Mesothelial cell of epicardium (in vitro differentiated cells): ENCODE measurements around the gene ZSCAN30. TPM values are rescaled to one million over a fixed set of nuclear protein-coding genes. Genes with fewer than 3 reads are reported as not detected.
A peak's percentile ranks its signal among the peaks of the same experiment; 100 is the strongest.

Source experiments
- DNase-seq, 2 experiments: peaks; one replicate each; pipeline ENCODE4 v3.0.0; 2021; ENCODE audit warnings: low spot score in 2 of 2; ENCODE audit not compliant: unreplicated experiment in 2 of 2
- H3K27ac Mint-ChIP-seq: 2 replicates; pipeline ENCODE4 v1.8.0; 2021; ENCODE audit warnings: mixed read lengths
- H3K27me3 Mint-ChIP-seq: 2 replicates; pipeline ENCODE4 v1.8.0; 2021; ENCODE audit warnings: low read depth, mixed read lengths
- H3K36me3 Mint-ChIP-seq: 2 replicates; pipeline ENCODE4 v1.8.0; 2021; ENCODE audit warnings: mixed read lengths
- H3K4me1 Mint-ChIP-seq: 2 replicates; pipeline ENCODE4 v1.8.0; 2021; ENCODE audit warnings: mixed read lengths
- H3K4me3 Mint-ChIP-seq: 2 replicates; pipeline ENCODE4 v1.8.0; 2021; ENCODE audit warnings: mild to moderate bottlenecking, moderate library complexity, mixed read lengths
- H3K9me3 Mint-ChIP-seq: 2 replicates; pipeline ENCODE4 v1.8.0; 2021; ENCODE audit warnings: mixed read lengths
- total RNA-seq: library from RNA; stranded (reverse); gene quantifications from 3 replicates; pipeline ENCODE4 v1.2.1, GENCODE V29; 2021
- TF ChIP-seq, protein P1 (sequence below): fragments of 200-600 bp; sonication (generic); IDR thresholded peaks from one replicate; pipeline ENCODE4 v1.5.0; 2021; ENCODE audit warnings: antibody characterized with exemption; ENCODE audit not compliant: unreplicated experiment

Gene ZSCAN30
- 23.8 to 29.3 TPM (median 27.1 TPM) in 3 replicates for total RNA-seq

DNA sequence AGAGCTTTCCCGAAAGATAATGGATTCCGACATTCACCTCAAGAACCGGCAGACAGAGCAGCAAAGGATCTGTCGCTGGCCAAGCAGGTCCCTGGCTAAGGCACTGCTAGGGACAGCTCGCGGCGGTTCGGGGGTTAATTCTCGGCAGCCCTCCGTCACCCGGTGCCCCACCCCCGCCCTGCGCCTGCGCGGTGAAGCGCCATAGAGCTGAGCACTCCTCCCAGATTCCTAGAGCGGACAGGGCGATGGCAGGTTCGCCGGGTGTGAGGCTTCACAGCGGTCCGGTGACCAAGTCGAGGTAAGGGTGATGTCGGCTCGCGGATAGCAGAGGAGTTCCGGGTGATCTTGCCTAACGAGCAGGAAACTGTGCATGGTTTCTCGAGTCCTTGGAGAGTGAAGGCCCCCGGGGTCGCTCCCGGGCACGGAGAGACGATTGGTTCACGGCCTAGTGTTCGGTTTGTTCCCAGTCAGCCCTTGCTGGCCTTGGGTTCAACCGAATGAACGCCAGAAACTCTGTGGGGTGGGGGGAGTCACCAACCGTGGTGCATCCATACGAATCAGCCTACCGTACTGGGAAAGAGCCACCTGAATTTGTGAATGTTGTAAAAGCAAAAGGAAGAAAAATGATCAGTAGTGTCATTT is at the start of gene ZSCAN30:
Gene ZSCAN30, minus strand, starts transcription at position 136 of the 642 bp plus-strand sequence. CDS start 25,877 bp downstream, outside the sequence.
- Mint-ChIP-seq H3K4me1 (peaks cover 21% of the 10 kb centered on the region), H3K4me3 (peak within 1 kb of the TSS; percentile 96), H3K9me3 (peaks cover 27% of the 10 kb centered on the region), H3K27ac (peak within 1 kb of the TSS; percentile 98), H3K36me3 (peaks cover 40% of the 10 kb centered on the region), H3K27me3 (no peaks in the 10 kb centered on the region)
- TF ChIP-seq, protein P1, sequence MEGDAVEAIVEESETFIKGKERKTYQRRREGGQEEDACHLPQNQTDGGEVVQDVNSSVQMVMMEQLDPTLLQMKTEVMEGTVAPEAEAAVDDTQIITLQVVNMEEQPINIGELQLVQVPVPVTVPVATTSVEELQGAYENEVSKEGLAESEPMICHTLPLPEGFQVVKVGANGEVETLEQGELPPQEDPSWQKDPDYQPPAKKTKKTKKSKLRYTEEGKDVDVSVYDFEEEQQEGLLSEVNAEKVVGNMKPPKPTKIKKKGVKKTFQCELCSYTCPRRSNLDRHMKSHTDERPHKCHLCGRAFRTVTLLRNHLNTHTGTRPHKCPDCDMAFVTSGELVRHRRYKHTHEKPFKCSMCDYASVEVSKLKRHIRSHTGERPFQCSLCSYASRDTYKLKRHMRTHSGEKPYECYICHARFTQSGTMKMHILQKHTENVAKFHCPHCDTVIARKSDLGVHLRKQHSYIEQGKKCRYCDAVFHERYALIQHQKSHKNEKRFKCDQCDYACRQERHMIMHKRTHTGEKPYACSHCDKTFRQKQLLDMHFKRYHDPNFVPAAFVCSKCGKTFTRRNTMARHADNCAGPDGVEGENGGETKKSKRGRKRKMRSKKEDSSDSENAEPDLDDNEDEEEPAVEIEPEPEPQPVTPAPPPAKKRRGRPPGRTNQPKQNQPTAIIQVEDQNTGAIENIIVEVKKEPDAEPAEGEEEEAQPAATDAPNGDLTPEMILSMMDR, result no peak
- DNase-seq, result peak; percentile 81 to 92

DNA sequence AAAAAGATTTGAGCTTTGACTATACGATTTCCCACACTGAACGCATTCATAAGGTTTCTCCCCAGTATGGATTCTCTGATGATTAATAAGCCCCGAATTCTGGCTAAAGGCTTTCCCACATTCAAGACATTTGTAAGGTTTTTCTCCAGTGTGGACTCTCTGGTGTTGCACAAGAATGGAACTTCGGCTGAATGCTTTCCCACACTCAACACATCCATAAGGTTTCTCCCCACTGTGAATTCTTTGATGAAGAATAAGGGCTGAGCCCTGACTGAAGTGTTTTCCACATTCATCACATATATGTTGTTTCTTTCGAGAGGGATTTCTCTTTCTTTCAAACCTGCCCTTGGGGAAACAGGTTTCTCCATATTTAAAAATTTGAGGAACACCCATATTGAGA is 47.3 kb upstream of the ZSCAN30 start:
- no peak for DNase-seq
- TF ChIP-seq, protein P1, result no peak
- no peaks in the 10 kb centered on the region for H3K9me3 Mint-ChIP-seq
- H3K36me3 Mint-ChIP-seq, result peaks cover 58% of the 10 kb centered on the region
- no peaks in the 10 kb centered on the region for H3K27me3 Mint-ChIP-seq
- H3K4me3 Mint-ChIP-seq, result no peak overlapping the region
- H3K27ac Mint-ChIP-seq, result no peak overlapping the region
- H3K4me1 Mint-ChIP-seq, result peaks cover 4% of the 10 kb centered on the region

DNA sequence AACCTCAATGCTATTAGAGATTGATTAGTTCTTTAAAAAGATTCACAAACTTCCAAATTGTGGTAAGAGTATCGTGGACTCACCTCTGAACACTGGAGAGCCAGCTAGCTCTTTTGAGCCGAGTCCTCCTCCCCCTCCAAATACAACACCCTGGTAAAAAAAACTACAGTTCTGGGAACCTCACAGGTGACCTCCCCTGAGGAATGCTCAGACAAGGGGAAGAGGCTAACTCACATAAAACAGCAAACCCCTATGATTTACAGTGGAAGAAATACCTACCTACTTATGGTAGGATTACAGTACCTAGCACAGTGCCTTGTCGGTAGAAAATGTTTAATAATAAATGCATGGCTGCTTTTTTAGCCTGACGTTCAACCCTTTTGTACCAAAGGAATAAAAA is 45.8 kb upstream of the ZSCAN30 start:
- H3K36me3 Mint-ChIP-seq, result peaks cover 58% of the 10 kb centered on the region

DNA sequence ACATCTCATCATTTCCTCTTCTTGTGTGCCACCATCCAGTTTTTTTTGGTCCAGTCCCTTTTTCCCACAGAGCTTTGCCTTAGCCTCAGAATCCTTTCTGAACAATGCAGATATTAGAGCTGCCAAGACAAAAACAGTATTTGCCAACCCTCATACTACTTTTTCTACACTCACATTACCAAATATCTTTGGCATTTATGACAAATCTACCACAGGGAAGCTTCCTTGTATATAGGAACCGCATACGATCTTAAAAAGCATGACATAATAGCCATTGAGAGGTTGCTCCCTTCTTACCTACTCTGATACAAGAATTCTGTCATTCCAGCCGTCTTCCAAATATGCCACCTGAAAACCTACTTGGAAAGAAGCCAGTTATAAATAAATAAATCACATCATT is 44.8 kb upstream of the ZSCAN30 start:
- H3K36me3 Mint-ChIP-seq, result peaks cover 54% of the 10 kb centered on the region
- H3K4me3 Mint-ChIP-seq, result no peak overlapping the region
- H3K27ac Mint-ChIP-seq, result peak overlapping the region; percentile 64
- DNase-seq, result no peak
- H3K9me3 Mint-ChIP-seq, result no peaks in the 10 kb centered on the region
- peaks cover 2% of the 10 kb centered on the region for H3K4me1 Mint-ChIP-seq
- H3K27me3 Mint-ChIP-seq, result no peaks in the 10 kb centered on the region
- TF ChIP-seq, protein P1, result no peak

More for the DNA sequence above, 45.8 kb upstream of the ZSCAN30 start:
- TF ChIP-seq, protein P1, result no peak
- Mint-ChIP-seq H3K27ac (no peak overlapping the region), H3K27me3 (no peaks in the 10 kb centered on the region), H3K4me3 (no peak overlapping the region), H3K9me3 (no peaks in the 10 kb centered on the region), H3K4me1 (peaks cover 2% of the 10 kb centered on the region)
- DNase-seq, result no peak

DNA sequence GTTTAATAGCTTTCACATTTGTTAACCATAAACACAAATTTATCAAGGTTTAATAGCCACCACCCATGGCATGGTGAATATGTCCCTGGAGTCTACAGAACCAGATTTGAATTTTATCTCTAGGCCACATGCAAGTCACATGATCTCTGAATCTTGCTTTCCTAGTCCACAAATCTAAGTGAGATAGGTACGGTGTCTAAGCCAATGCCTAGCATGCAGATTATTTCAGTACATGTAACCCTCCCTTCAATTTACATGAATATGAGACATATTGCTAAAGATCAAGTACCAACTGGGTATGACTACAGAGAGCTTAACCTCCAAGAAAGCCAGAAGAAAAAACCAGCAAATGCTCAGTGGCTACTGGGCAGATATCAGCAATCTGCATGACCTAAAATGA is 44.2 kb upstream of the ZSCAN30 start:
- Mint-ChIP-seq H3K27ac (no peak overlapping the region), H3K36me3 (peaks cover 54% of the 10 kb centered on the region), H3K9me3 (no peaks in the 10 kb centered on the region), H3K27me3 (no peaks in the 10 kb centered on the region), H3K4me3 (no peak overlapping the region), H3K4me1 (peaks cover 2% of the 10 kb centered on the region)
- TF ChIP-seq, protein P1, result no peak
- DNase-seq, result no peak
